GM19397 (cell line): ENCODE data around the gene MOB3A.
A peak's percentile ranks its signal among the peaks of the same experiment; 100 is the strongest.

Experiments used
- ATAC-seq: cut with Tn5 transposase; IDR thresholded peaks from one replicate; pipeline ENCODE4 v1.9.1; 2021; ENCODE audit warnings: mild to moderate bottlenecking, moderate library complexity; ENCODE audit not compliant: unreplicated experiment

Gene MOB3A

GRCh38 chr19:2060884-2061494 lies 35.1 kb downstream of the MOB3A start:
- ATAC-seq = peak; percentile 35

- ATAC-seq = no peak
These were observed 36.5 kb downstream of the MOB3A start for GRCh38 chr19:2059422-2060201.

GRCh38 chr19:2058570-2059421 lies 37.3 kb downstream of the MOB3A start:
- ATAC-seq = no peak

- ATAC-seq = no peak
These were observed 38.3 kb downstream of the MOB3A start for GRCh38 chr19:2057484-2058469.

GRCh38 chr19:2056837-2057192 lies 39.3 kb downstream of the MOB3A start:
- no peak for ATAC-seq

GRCh38 chr19:2055931-2056836 lies 39.9 kb downstream of the MOB3A start:
- ATAC-seq = no peak

GRCh38 chr19:2054763-2055162 lies 41.4 kb downstream of the MOB3A start:
- no peak for ATAC-seq

GRCh38 chr19:2053601-2054389 lies 42.3 kb downstream of the MOB3A start:
- ATAC-seq = no peak

GRCh38 chr19:2051773-2052704 lies 44.1 kb downstream of the MOB3A start:
- ATAC-seq = no peak

- ATAC-seq = peak; percentile 55
These were observed 44.9 kb downstream of the MOB3A start, which contains the start of gene MKNK2 for GRCh38 chr19:2050991-2051772. MKNK2 (minus strand) TSS chr19:2051244; CDS start chr19:2050851, 393 bp downstream.

GRCh38 chr19:2050349-2050990 lies 45.7 kb downstream of the MOB3A start:
- ATAC-seq = peak; percentile 12

GRCh38 chr19:2049741-2050348 lies 46.3 kb downstream of the MOB3A start:
- peak; percentile 5 for ATAC-seq

GRCh38 chr19:2048959-2049740 lies 47.0 kb downstream of the MOB3A start:
- no peak for ATAC-seq

GRCh38 chr19:2048104-2048958 lies 47.8 kb downstream of the MOB3A start:
- no peak for ATAC-seq
